SK-MEL-5 (cell line): ENCODE measurements around the gene TSTD2. TPM values are rescaled to one million over a fixed set of nuclear protein-coding genes. Genes with fewer than 3 reads are reported as not detected.
A peak's percentile ranks its signal among the peaks of the same experiment; 100 is the strongest.
"Not testable (repeated sequence)": the region's sequence is repeated elsewhere in the genome, so short reads cannot be mapped to it uniquely, and the experiment has no call there.

ENCODE experiments used
- DNase-seq: peaks from one replicate; pipeline ENCODE4 v3.0.0-alpha.2; 2016; ENCODE audit warnings: low read depth, low spot score
- in situ Hi-C: cut with HindIII; loops from 2 replicates; pipeline ENCODE4 v1.10.0; 2016; ENCODE audit warnings: low sequenced_read_pairs, high pct_unique_total_duplicates, low pct_unique_long_range_greater_than_20kb
- total RNA-seq: library from RNA; depleted of rRNA; stranded (reverse); fragments of >200 nt; shearing (Covaris generic); gene quantifications from 2 replicates; pipeline ENCODE4 v1.2.3, GENCODE V29; 2014

The TSTD2 gene
- total RNA-seq, 1 experiment from 2014 or later: 17.9 TPM

DNA sequence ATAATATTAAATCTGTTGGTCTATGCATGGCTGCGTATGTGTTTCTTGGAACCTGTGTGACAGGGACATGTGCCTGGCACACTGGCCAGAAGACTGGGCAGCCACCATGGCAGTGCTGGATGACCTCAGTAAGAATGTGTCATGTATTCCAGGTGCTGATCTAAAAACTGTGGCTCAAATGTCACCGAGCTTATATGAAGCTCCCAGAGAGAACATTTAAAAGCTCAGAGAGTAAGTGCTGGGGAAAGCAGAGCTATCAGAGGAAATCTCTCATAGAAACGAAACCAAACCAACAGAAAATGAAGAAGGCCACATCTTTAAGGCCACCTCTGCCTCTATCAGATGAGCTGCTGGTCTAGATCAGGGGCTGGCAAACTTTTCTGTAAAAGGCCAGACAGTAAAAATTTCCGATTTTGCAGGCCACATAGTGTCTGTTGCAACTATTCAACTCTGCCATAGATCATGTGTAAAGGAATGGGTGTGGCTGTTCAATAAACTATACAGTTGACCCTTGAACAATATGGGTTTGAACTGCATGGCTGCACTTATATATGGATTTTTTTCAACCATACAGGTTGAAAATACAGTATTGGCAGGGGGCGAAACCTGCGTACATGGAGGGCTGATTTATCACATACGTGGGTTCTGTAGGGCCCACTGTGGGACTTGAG is 31.8 kb downstream of the TSTD2 start:
- in situ Hi-C loops: loop anchor here (25.0 kb wide), 1 partner anchor 739 kb away; the partner anchor contains the start of gene ZNF782
- DNase-seq: no peak

GRCh38 chr9:97600531-97601227 is 32.5 kb downstream of the TSTD2 start:
- no peak for DNase-seq
- in situ Hi-C loops: loop anchor here (25.0 kb wide), 1 partner anchor 738 kb away; the partner anchor contains the start of gene ZNF782

GRCh38 chr9:97599314-97599846 is 33.8 kb downstream of the TSTD2 start:
- no peak for DNase-seq
- in situ Hi-C loops: no loop called here

DNA sequence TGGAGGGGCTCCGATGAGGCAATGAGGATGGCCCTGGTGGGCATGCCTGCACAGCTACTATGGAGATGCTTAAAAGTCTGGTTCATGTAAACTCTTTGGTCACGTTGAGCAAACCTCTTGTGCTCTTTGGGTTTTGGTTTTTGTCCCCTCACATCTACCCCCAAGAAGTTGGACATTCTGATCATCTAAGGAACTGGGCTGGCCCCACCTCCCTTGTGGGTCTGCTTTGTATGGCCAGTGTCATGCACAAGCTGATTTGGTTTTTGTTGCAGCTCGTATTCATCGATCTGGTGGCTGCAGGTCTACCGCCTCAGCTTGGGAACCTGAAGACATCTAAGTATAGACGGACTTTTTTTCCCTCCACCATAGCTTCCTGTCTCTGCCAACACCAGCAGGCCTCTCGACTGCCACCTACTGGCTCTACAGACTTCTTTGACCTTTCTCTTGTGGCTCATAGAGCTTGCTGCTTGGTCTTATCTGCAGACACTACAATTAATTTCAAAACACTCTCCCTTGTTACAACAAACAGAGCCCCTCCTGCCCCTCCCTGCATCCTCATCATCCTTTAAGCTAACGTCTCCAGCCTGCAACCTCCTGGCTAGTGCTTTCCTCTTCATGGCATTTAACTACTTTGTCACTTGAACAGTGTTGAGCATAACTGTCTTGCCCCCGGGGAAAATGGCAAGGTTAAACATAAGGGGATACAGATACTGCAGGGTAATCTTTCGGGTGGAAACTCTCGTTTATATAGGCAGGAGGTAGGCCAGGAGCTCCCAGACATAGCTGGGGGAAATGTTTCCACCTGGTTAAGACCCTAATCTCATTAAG is 34.5 kb downstream of the TSTD2 start:
- in situ Hi-C loops: no loop called here
- peak; percentile 90 for DNase-seq

- DNase-seq: no peak
- in situ Hi-C loops: no loop called here
Observed at GRCh38 chr9:97596906-97597305, 36.3 kb downstream of the TSTD2 start.

GRCh38 chr9:97594381-97594921 is 38.7 kb downstream of the TSTD2 start:
- no peak for DNase-seq
- in situ Hi-C loops: no loop called here

GRCh38 chr9:97593960-97594359 is 39.2 kb downstream of the TSTD2 start:
- no peak for DNase-seq
- in situ Hi-C loops: no loop called here

DNA sequence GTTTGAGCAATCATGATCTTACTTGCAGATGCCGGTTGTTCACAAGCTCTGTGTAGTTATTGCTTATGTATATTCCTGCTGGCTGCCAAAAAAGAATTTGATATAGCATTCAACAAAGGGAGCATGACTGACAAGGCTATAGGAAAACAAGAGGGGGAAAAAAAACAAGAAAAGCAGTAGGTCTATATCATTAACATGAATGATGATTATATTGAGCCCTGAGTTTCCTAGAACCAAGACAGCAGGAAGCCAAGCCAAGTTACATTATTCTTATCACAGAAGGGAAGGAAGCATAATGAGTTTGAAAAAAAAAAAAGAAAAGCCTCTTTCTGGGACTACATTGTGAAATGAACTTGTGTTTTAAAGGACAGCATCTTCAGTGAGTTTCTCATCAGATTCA is 41.0 kb downstream of the TSTD2 start:
- DNase-seq: no peak
- in situ Hi-C loops: no loop called here

- no peak for DNase-seq
- in situ Hi-C loops: no loop called here
Observed at GRCh38 chr9:97591535-97591934, 41.6 kb downstream of the TSTD2 start.

GRCh38 chr9:97586909-97587308 is 46.3 kb downstream of the TSTD2 start:
- DNase-seq, in situ Hi-C loops: not testable (repeated sequence)

- in situ Hi-C loops, DNase-seq: not testable (repeated sequence)
Observed at GRCh38 chr9:97584778-97585177, 48.4 kb downstream of the TSTD2 start.

GRCh38 chr9:97581590-97581989 is 51.6 kb downstream of the TSTD2 start:
- in situ Hi-C loops, DNase-seq: not testable (repeated sequence)

DNA sequence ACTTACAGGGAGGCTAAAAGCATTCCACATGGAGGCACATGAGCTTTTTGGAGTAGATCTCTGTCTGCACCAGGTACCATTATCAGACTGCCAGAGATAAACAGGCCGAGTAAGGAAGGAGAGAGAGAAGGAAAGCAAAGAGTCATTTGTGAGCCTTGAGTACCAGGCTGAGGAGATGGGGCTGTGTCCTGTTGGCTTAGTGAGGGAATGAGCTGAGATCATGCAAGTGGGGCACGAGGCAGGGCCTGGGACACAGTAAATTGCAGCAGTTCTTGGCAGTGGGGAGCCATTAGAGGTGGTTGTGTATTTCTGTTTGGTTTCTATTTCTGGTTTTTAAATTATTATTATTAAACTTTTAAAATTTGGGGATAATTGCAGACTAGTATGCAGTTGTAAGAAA is 53.3 kb downstream of the TSTD2 start:
- in situ Hi-C loops: no loop called here
- DNase-seq: no peak

DNA sequence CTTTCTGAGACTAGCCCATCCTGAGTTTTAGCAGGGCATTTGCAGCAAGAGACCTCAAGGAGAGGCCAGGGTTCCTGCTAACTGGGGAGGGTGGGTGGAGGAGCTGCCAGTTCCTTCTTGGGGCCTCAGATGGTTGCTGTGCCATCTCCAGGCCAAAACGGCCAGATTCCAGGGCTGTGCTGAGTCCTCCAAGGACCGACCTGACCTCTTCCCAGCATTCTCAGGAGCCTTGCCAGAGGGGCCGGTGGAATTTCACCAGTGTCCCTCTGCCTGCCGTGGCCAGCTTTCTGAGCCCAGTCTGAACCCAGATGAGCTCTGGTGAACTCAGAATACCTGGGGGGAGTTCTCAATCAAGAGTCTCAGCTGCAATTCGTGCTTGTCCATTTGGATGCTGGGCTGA is 54.3 kb downstream of the TSTD2 start:
- no peak for DNase-seq
- in situ Hi-C loops: no loop called here

DNA sequence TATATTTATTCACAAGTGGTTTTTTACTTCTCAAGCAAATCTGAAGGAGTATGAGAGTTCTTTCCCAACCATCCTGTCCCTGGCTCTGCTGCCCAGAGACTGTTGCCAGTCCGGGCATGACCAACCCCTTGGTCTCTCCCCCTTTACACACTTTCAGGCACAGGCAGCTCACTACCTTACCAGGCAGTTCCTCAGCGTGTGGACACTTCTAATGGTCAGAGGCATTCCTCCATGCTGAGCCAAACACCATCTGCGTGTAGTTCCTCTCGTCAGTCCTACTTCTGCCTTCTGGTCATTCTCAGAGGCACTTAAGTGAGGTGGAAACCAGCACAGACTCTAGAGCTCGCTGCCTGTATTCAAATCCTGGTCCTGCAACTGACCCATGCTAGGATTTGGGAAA is 56.1 kb downstream of the TSTD2 start:
- DNase-seq: no peak
- in situ Hi-C loops: no loop called here

DNA sequence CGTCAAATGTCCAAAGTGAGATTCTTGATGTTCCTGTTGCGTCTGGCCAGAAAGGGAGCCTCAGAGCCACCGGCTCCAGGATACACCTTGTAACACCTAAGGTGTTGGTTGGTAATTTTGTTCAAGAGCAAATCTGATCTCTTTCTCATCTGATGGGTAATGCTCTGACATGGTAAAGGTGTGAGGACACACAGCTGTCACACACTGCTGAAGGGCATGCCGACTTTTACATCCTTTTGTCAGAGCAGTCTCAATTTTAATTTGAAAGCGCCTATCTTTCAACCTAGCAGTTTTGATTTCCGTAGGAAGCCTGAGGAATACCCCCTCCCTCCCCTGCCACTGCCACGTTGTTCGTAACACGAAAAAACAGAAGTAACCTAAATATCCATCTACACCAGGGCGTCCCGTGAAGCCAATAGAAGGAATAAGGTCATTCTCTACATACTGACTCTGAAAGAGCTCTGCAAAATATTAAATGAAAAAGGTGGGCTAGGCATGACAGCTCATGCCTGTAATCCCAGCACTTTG is 57.4 kb downstream of the TSTD2 start:
- in situ Hi-C loops: no loop called here
- DNase-seq: no peak

DNA sequence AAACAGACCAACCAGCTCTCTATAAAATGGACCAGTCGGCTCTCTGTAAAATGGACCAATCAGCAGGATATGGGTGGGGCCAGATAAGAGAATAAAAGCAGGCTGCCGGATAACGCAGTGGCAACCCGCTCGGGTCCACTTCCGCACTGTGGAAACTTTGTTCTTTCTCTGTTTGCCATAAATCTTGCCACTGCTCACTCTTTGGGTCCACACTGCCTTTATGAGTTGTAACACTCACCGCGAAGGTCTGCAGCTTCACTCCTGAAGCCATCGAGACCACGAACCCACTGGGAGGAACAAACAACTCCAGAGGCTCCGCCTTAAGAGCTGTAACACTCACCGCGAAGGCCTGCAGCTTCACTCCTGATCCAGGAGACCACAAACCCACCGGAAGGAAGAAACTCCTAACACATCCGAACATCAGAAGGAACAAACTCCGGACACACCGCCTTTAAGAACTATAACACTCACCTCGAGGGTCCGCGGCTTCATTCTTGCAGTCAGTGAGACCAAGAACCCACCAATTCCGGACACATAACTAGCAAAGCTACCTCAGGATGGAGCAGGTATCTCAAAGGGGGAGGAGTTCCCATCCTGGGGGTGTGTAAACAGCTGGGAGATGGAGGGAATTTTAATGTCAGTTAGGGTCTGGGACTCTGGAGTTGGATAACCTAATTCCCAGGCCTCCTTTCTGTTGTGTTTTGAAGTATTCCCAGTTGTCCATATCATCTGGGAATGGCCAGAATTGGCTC is 58.1 kb downstream of the TSTD2 start:
- DNase-seq, in situ Hi-C loops: not testable (repeated sequence)
